H1 (cell line): ENCODE results near the gene CORO7. TPM values are rescaled to one million over a fixed set of nuclear protein-coding genes. Genes with fewer than 3 reads are reported as not detected.

Experiments
- ASH2L ChIP-seq: fragments of 200-600, 300-600 bp; sonication (generic); IDR thresholded peaks from one replicate; pipeline ENCODE4 v1.7.1; 2017; ENCODE audit warnings: low read length
- ATF3 ChIP-seq: IDR thresholded peaks from 2 replicates; pipeline ENCODE4 v1.6.1; 2011; ENCODE audit warnings: low read depth, mild to moderate bottlenecking, low read length; ENCODE audit not compliant: insufficient read depth
- CBX8 ChIP-seq: fragments of 300-800, 300-1000 bp; sonication (generic); IDR thresholded peaks from 2 replicates; pipeline ENCODE4 v1.7.1; 2016; ENCODE audit warnings: low read depth, low read length, borderline replicate concordance
- CTBP2 ChIP-seq: IDR thresholded peaks from 2 replicates; pipeline ENCODE4 v1.7.0; 2011; ENCODE audit warnings: borderline replicate concordance, mild to moderate bottlenecking, moderate library complexity, mixed read lengths, low read length; ENCODE audit not compliant: insufficient read depth, insufficient read length
- CTCF ChIP-seq, 3 experiments: IDR thresholded peaks; 1 replicate in 2 of 3; 2 replicates in 1 of 3; pipeline versions ENCODE4 v1.5.1 to v1.6.1; 2011; ENCODE audit warnings: low read length in 3 of 3, mild to moderate bottlenecking in 3 of 3, inconsistent platforms in 2 of 3, low read depth in 1 of 3, moderate library complexity in 1 of 3; ENCODE audit not compliant: insufficient read depth in 1 of 3; ENCODE audit errors: control extremely low read depth in 1 of 3
- E2F6 ChIP-seq: IDR thresholded peaks from 2 replicates; pipeline ENCODE4 v1.6.1; 2012; ENCODE audit warnings: inconsistent platforms
- EZH2 ChIP-seq: fragments of 200-600 bp; sonication (generic); IDR thresholded peaks from 2 replicates; pipeline ENCODE4 v1.7.1; 2012; ENCODE audit warnings: low read depth, mild to moderate bottlenecking, moderate library complexity, low read length, inconsistent platforms; ENCODE audit not compliant: severe bottlenecking
- GABPA ChIP-seq: IDR thresholded peaks from 2 replicates; pipeline ENCODE4 v1.6.1; 2011; ENCODE audit warnings: mild to moderate bottlenecking, low read length, moderate library complexity, borderline replicate concordance; ENCODE audit not compliant: insufficient read depth
- GTF2F1 ChIP-seq: IDR thresholded peaks from 2 replicates; pipeline ENCODE4 v1.6.1; 2012; ENCODE audit warnings: low read depth, low read length, improper control_type of control experiment, borderline replicate concordance
- HDAC6 ChIP-seq: IDR thresholded peaks from one replicate; pipeline ENCODE4 v1.7.1; 2012; ENCODE audit warnings: low read depth, mild to moderate bottlenecking, inconsistent platforms, low read length, moderate library complexity
- JUND ChIP-seq: IDR thresholded peaks from 2 replicates; pipeline ENCODE4 v1.6.1; 2011; ENCODE audit warnings: mild to moderate bottlenecking, improper control_type of control experiment, low read length
- POLR2AphosphoS5 ChIP-seq: IDR thresholded peaks from 2 replicates; pipeline ENCODE4 v1.6.1; 2011; ENCODE audit warnings: low read depth, low read length
- RFX5 ChIP-seq: IDR thresholded peaks from 2 replicates; pipeline ENCODE4 v1.6.1; 2011; ENCODE audit warnings: low read depth, low read length, improper control_type of control experiment, borderline replicate concordance
- RXRA ChIP-seq: IDR thresholded peaks from 2 replicates; pipeline ENCODE4 v1.6.1; 2011; ENCODE audit warnings: low read depth, mild to moderate bottlenecking, low read length, moderate library complexity; ENCODE audit not compliant: insufficient read depth
- SAP30 ChIP-seq: fragments of 300-600 bp; sonication (generic); IDR thresholded peaks from 2 replicates; pipeline ENCODE4 v1.7.1; 2012; ENCODE audit warnings: low read length, moderate library complexity, mild to moderate bottlenecking, inconsistent platforms; ENCODE audit not compliant: insufficient read depth, insufficient replicate concordance
- SIX5 ChIP-seq: IDR thresholded peaks from 2 replicates; pipeline ENCODE4 v1.6.1; 2011; ENCODE audit warnings: mild to moderate bottlenecking, low read depth, low read length
- SRF ChIP-seq: IDR thresholded peaks from 2 replicates; pipeline ENCODE4 v1.6.1; 2011; ENCODE audit warnings: mild to moderate bottlenecking, low read depth, low read length, moderate library complexity
- TAF1 ChIP-seq: IDR thresholded peaks from 2 replicates; pipeline ENCODE4 v1.6.1; 2011; ENCODE audit warnings: mild to moderate bottlenecking, low read depth, low read length
- ZNF274 ChIP-seq: IDR thresholded peaks from 2 replicates; pipeline ENCODE4 v1.7.0; 2012; ENCODE audit warnings: low read length, borderline replicate concordance; ENCODE audit errors: extremely low read depth
- polyA plus RNA-seq, 7 experiments: library from polyadenylated mRNA; depleted of rRNA in 3 of 7; stranded (reverse) in 5 of 7; unstranded in 2 of 7; fragments of >200 nt in 5 of 7; fragments of 200-250 nt in 2 of 7; gene quantifications; 1 replicate in 5 of 7; 2 replicates in 1 of 7; 4 replicates in 1 of 7; pipeline versions ENCODE4 v1.2.1 to v1.2.3, GENCODE V29; 2011 to 2013; ENCODE audit warnings: missing spikeins in 2 of 7, mixed read lengths in 2 of 7
- total RNA-seq: library from RNA; stranded (reverse); fragmentation: NEBNext Ultra II Directional; extraction: Animal tissue kit (Norgen Biotek cat#: 25700); gene quantifications from 2 replicates; pipeline ENCODE4 v1.2.1, GENCODE V29; 2021

Gene CORO7
- total and polyA plus RNA-seq, 2 of the 8 experiments (the other 6 are each of a cell fraction or from before 2014, with no cell fraction given): 25.2 to 29.8 TPM

- no peak for TF ChIP-seq CBX8
- no peak for TF ChIP-seq HDAC6
- TF ChIP-seq ATF3: no peak
- TF ChIP-seq POLR2AphosphoS5: 0 out of 2 replicates have a peak, but pooled peaks have one; percentile 18
- TF ChIP-seq TAF1: no peak
- TF ChIP-seq GTF2F1: no peak
- TF ChIP-seq EZH2: no peak
- TF ChIP-seq RXRA: no peak
- TF ChIP-seq CTBP2: peak; percentile 90
- TF ChIP-seq ZNF274: no peak
- TF ChIP-seq SRF: no peak
- no peak for TF ChIP-seq SIX5
- TF ChIP-seq CTCF (IDR thresholded peaks at IDR 0.05; ENCODE audit: control extremely low read depth in 1 of 3, insufficient read depth in 1 of 3, low read depth in 1 of 3, low read length in 3 of 3): no peak; a peak in 1 of 4 replicates
- no peak for TF ChIP-seq JUND
- no peak for TF ChIP-seq SAP30
- TF ChIP-seq RFX5: 0 out of 2 replicates have a peak, but pooled peaks have one; percentile 6
- peak; percentile 92 for TF ChIP-seq ASH2L
- peak; percentile 60 for TF ChIP-seq E2F6
- no peak for TF ChIP-seq GABPA
Observed at GRCh38 chr16:4392382-4393239, 23.8 kb downstream of the CORO7 start (continued).
